Astrocyte (in vitro differentiated cells and primary cell): ENCODE data around the gene AVL9. TPM values are rescaled to one million over a fixed set of nuclear protein-coding genes. Genes with fewer than 3 reads are reported as not detected.

Experiments used
- DNase-seq: peaks from one replicate; pipeline ENCODE4 v3.0.0-alpha.2; 2010; ENCODE audit warnings: low read depth
- FAIRE-seq: peaks from 2 replicates; lab custom pipeline; 2011; peaks lifted over from hg19 to GRCh38; lab: Jason Lieb, UNC
- H2AFZ ChIP-seq: 2 replicates; pipeline ENCODE4 v1.6.0; 2012; ENCODE audit warnings: low read depth, low read length, inconsistent platforms
- H3K27ac ChIP-seq: 2 replicates; pipeline ENCODE4 v1.5.1; 2011; ENCODE audit warnings: low read depth, low read length, inconsistent platforms
- H3K27me3 ChIP-seq: 2 replicates; pipeline ENCODE4 v1.6.0; 2011; ENCODE audit warnings: low read length, inconsistent platforms; ENCODE audit not compliant: insufficient read depth
- H3K36me3 ChIP-seq: 2 replicates; pipeline ENCODE4 v1.5.1; 2011; ENCODE audit warnings: low read length, inconsistent platforms; ENCODE audit not compliant: insufficient read depth
- H3K4me1 ChIP-seq: 2 replicates; pipeline ENCODE4 v1.5.1; 2011; ENCODE audit warnings: low read length, inconsistent platforms; ENCODE audit not compliant: insufficient read depth
- H3K4me2 ChIP-seq: 2 replicates; pipeline ENCODE4 v1.6.0; 2012; ENCODE audit warnings: low read length, inconsistent platforms
- H3K4me3 ChIP-seq: 2 replicates; pipeline ENCODE4 v1.5.1; 2011; ENCODE audit warnings: low read depth, mild to moderate bottlenecking, low read length, inconsistent platforms; ENCODE audit not compliant: insufficient read depth
- H3K79me2 ChIP-seq: 2 replicates; pipeline ENCODE4 v1.6.0; 2012; ENCODE audit warnings: mild to moderate bottlenecking, low read length, inconsistent platforms; ENCODE audit not compliant: insufficient read depth
- H3K9ac ChIP-seq: 2 replicates; pipeline ENCODE4 v1.6.0; 2012; ENCODE audit warnings: mild to moderate bottlenecking, low read length, inconsistent platforms
- H3K9me3 ChIP-seq: 2 replicates; pipeline ENCODE4 v1.5.1; 2012; ENCODE audit warnings: low read depth, mild to moderate bottlenecking, low read length, inconsistent platforms; ENCODE audit not compliant: insufficient read depth
- H4K20me1 ChIP-seq: 2 replicates; pipeline ENCODE4 v1.6.0; 2012; ENCODE audit warnings: low read length, inconsistent platforms; ENCODE audit not compliant: insufficient read depth
- H3K27ac Mint-ChIP-seq: one replicate; pipeline ENCODE4 v1.8.0; 2021; ENCODE audit warnings: mild to moderate bottlenecking, mixed read lengths; ENCODE audit not compliant: unreplicated experiment
- H3K27me3 Mint-ChIP-seq: one replicate; pipeline ENCODE4 v1.8.0; 2021; ENCODE audit warnings: low read depth, mixed read lengths; ENCODE audit not compliant: unreplicated experiment
- H3K36me3 Mint-ChIP-seq: one replicate; pipeline ENCODE4 v1.8.0; 2021; ENCODE audit warnings: low read depth, mixed read lengths; ENCODE audit not compliant: unreplicated experiment
- H3K4me1 Mint-ChIP-seq: one replicate; pipeline ENCODE4 v1.8.0; 2021; ENCODE audit warnings: low read depth, mixed read lengths; ENCODE audit not compliant: unreplicated experiment
- H3K4me3 Mint-ChIP-seq: one replicate; pipeline ENCODE4 v1.8.0; 2021; ENCODE audit warnings: mild to moderate bottlenecking, moderate library complexity, mixed read lengths; ENCODE audit not compliant: unreplicated experiment
- H3K9me3 Mint-ChIP-seq: one replicate; pipeline ENCODE4 v1.8.0; 2021; ENCODE audit warnings: mild to moderate bottlenecking, mixed read lengths; ENCODE audit not compliant: unreplicated experiment
- CTCF ChIP-seq: IDR thresholded peaks from 2 replicates; pipeline ENCODE4 v1.5.1; 2011; ENCODE audit warnings: low read depth, mild to moderate bottlenecking, inconsistent platforms, low read length, moderate library complexity; ENCODE audit not compliant: insufficient read depth
- EZH2 ChIP-seq: IDR thresholded peaks from 2 replicates; pipeline ENCODE4 v1.6.1; 2012; ENCODE audit warnings: mild to moderate bottlenecking, low read length, inconsistent platforms; ENCODE audit not compliant: insufficient read depth
- total RNA-seq: library from RNA; stranded (reverse); gene quantifications from 2 replicates; pipeline ENCODE4 v1.2.1, GENCODE V29; 2021

AVL9 gene
- total RNA-seq, 1 donor from 2014 or later: 28.2 TPM

- peaks cover 3% of the 10 kb centered on the region for H3K4me1 ChIP-seq
- Mint-ChIP-seq H3K27me3 (no peaks in the 10 kb centered on the region), H3K27ac (no peak overlapping the region), H3K4me3 (no peak overlapping the region), H3K36me3 (peaks cover 7% of the 10 kb centered on the region), H3K9me3 (no peaks in the 10 kb centered on the region), H3K4me1 (peaks cover 3% of the 10 kb centered on the region)
- DNase-seq: no peak
- no peak overlapping the region for H2AFZ ChIP-seq
- H3K36me3 ChIP-seq: peaks cover 55% of the 10 kb centered on the region
- no peak for TF ChIP-seq CTCF
- TF ChIP-seq EZH2: no peak
- H3K9me3 ChIP-seq: no peaks in the 10 kb centered on the region
- H3K4me2 ChIP-seq: no peak overlapping the region
- no peaks in the 10 kb centered on the region for H4K20me1 ChIP-seq
- no peaks in the 10 kb centered on the region for H3K27me3 ChIP-seq
- no peak overlapping the region for H3K9ac ChIP-seq
- no peak for FAIRE-seq
- no peaks in the 10 kb centered on the region for H3K79me2 ChIP-seq
- no peak overlapping the region for H3K27ac ChIP-seq
- H3K4me3 ChIP-seq: no peak overlapping the region
Observed at GRCh38 chr7:32579776-32580175, 84.5 kb downstream of the AVL9 start.

GRCh38 chr7:32580646-32581045, 85.4 kb downstream of the AVL9 start:
- Mint-ChIP-seq H3K27me3 (no peaks in the 10 kb centered on the region), H3K27ac (no peak overlapping the region), H3K36me3 (peaks cover 8% of the 10 kb centered on the region), H3K4me3 (no peak overlapping the region), H3K9me3 (no peaks in the 10 kb centered on the region), H3K4me1 (peaks cover 5% of the 10 kb centered on the region)
- Histone ChIP-seq H3K36me3 (peaks cover 57% of the 10 kb centered on the region), H4K20me1 (no peaks in the 10 kb centered on the region), H3K27ac (no peak overlapping the region), H3K4me2 (no peak overlapping the region), H3K79me2 (no peaks in the 10 kb centered on the region), H3K9ac (no peak overlapping the region), H3K4me1 (peaks cover 3% of the 10 kb centered on the region), H3K27me3 (no peaks in the 10 kb centered on the region), H2AFZ (no peak overlapping the region), H3K4me3 (no peak overlapping the region), H3K9me3 (no peaks in the 10 kb centered on the region)
- TF ChIP-seq CTCF: no peak
- no peak for TF ChIP-seq EZH2
- FAIRE-seq: no peak
- DNase-seq: no peak

- Histone ChIP-seq H3K9me3 (no peaks in the 10 kb centered on the region), H3K4me1 (peaks cover 17% of the 10 kb centered on the region), H3K27ac (no peak overlapping the region), H3K4me2 (no peak overlapping the region), H3K9ac (no peak overlapping the region), H2AFZ (no peak overlapping the region), H3K4me3 (no peak overlapping the region), H4K20me1 (no peaks in the 10 kb centered on the region), H3K79me2 (no peaks in the 10 kb centered on the region), H3K27me3 (no peaks in the 10 kb centered on the region), H3K36me3 (peaks cover 52% of the 10 kb centered on the region)
- H3K27me3 Mint-ChIP-seq: no peaks in the 10 kb centered on the region
- DNase-seq (no peak), FAIRE-seq (no peak)
- H3K4me3 Mint-ChIP-seq: no peak overlapping the region
- peaks cover 18% of the 10 kb centered on the region for H3K4me1 Mint-ChIP-seq
- TF ChIP-seq CTCF (no peak), EZH2 (no peak)
- H3K36me3 Mint-ChIP-seq: peaks cover 11% of the 10 kb centered on the region
- no peaks in the 10 kb centered on the region for H3K9me3 Mint-ChIP-seq
- no peak overlapping the region for H3K27ac Mint-ChIP-seq
Observed at GRCh38 chr7:32582036-32582435, 86.7 kb downstream of the AVL9 start.
